Neural cell (in vitro differentiated cells): ENCODE results near the gene MPDZ. TPM values are rescaled to one million over a fixed set of nuclear protein-coding genes. Genes with fewer than 3 reads are reported as not detected.

ENCODE experiments used
- H2AFZ ChIP-seq: fragments of 200-600, 300-800 bp; sonication (generic), shearing (Covaris generic); 2 replicates; pipeline ENCODE4 v1.6.0; 2014; ENCODE audit warnings: low read depth, mild to moderate bottlenecking, antibody characterized with exemption, low read length, moderate library complexity
- H3F3A ChIP-seq: fragments of 200-600 bp; shearing (Covaris generic); 2 replicates; pipeline ENCODE4 v1.6.1; 2016; ENCODE audit warnings: mild to moderate bottlenecking, moderate library complexity, mixed read lengths, antibody characterized with exemption, low read length; ENCODE audit not compliant: insufficient read depth, poor library complexity, severe bottlenecking
- H3K27ac ChIP-seq: fragments of 200-600, 300-800 bp; sonication (generic), shearing (Covaris generic); 2 replicates; pipeline ENCODE4 v1.5.1; 2014; ENCODE audit warnings: mild to moderate bottlenecking, low read length, moderate library complexity
- H3K27me3 ChIP-seq: fragments of 300-800, 200-600 bp; sonication (generic), shearing (Covaris generic); 2 replicates; pipeline ENCODE4 v1.6.0; 2014; ENCODE audit warnings: mild to moderate bottlenecking, low read depth, low read length, moderate library complexity; ENCODE audit not compliant: insufficient read depth
- H3K36me3 ChIP-seq: fragments of 300-800, 200-600 bp; sonication (generic), shearing (Covaris generic); 2 replicates; pipeline ENCODE4 v1.5.1; 2014; ENCODE audit warnings: mild to moderate bottlenecking, antibody characterized with exemption, low read length, moderate library complexity; ENCODE audit not compliant: insufficient read depth
- H3K4me2 ChIP-seq: fragments of 300-800, 200-600 bp; sonication (generic), shearing (Covaris generic); 2 replicates; pipeline ENCODE4 v1.6.0; 2014; ENCODE audit warnings: mild to moderate bottlenecking, low read length
- H3K4me3 ChIP-seq: fragments of 300-800, 200-600 bp; sonication (generic), shearing (Covaris generic); 2 replicates; pipeline ENCODE4 v1.5.1; 2014; ENCODE audit warnings: mild to moderate bottlenecking, low read length, moderate library complexity
- H3K79me2 ChIP-seq: fragments of 200-600 bp; shearing (Covaris generic); replicated peaks from 2 replicates; pipeline ENCODE4 v1.6.0; 2014; ENCODE audit warnings: mild to moderate bottlenecking, low read length, moderate library complexity; ENCODE audit not compliant: insufficient read depth
- H3K9ac ChIP-seq: fragments of 300-800, 200-600 bp; sonication (generic), shearing (Covaris generic); 2 replicates; pipeline ENCODE4 v1.6.1; 2016; ENCODE audit warnings: mild to moderate bottlenecking, low read length, mixed read lengths
- H3K9me2 ChIP-seq: fragments of 200-600 bp; shearing (Covaris generic); 2 replicates; pipeline ENCODE4 v1.6.1; 2016; ENCODE audit warnings: mild to moderate bottlenecking, low read length, mixed read lengths; ENCODE audit not compliant: insufficient read depth
- H3K9me3 ChIP-seq: fragments of 200-600, 300-800 bp; sonication (generic), shearing (Covaris generic); 2 replicates; pipeline ENCODE4 v1.6.1; 2016; ENCODE audit warnings: mild to moderate bottlenecking, mixed run types, low read length, moderate library complexity, mixed read lengths
- H4K20me1 ChIP-seq: fragments of 200-600 bp; shearing (Covaris generic); 2 replicates; pipeline ENCODE4 v1.6.1; 2016; ENCODE audit warnings: mild to moderate bottlenecking, mixed run types; ENCODE audit not compliant: insufficient read depth
- CTCF ChIP-seq: fragments of 450-650 bp; IDR thresholded peaks from 2 replicates; pipeline ENCODE4 v1.5.1; 2014; ENCODE audit warnings: antibody characterized with exemption, mild to moderate bottlenecking, moderate library complexity; ENCODE audit not compliant: poor library complexity, severe bottlenecking
- EP300 ChIP-seq: fragments of 450-650 bp; conservative IDR thresholded peaks from 2 replicates; pipeline ENCODE4 v1.6.1; 2014; ENCODE audit warnings: antibody characterized with exemption, mild to moderate bottlenecking, moderate library complexity; ENCODE audit not compliant: poor library complexity, severe bottlenecking
- EZH2 ChIP-seq: fragments of 200-600, 300-800 bp; shearing (Covaris generic), sonication (generic); IDR thresholded peaks from 2 replicates; pipeline ENCODE4 v1.6.1; 2014; ENCODE audit warnings: antibody characterized with exemption, low read length, borderline replicate concordance, mild to moderate bottlenecking; ENCODE audit not compliant: insufficient read depth, poor library complexity, severe bottlenecking
- MXI1 ChIP-seq: fragments of 450-650 bp; conservative IDR thresholded peaks from 2 replicates; pipeline ENCODE4 v1.6.1; 2014; ENCODE audit warnings: antibody characterized with exemption, mild to moderate bottlenecking; ENCODE audit not compliant: poor library complexity, severe bottlenecking
- POLR2AphosphoS5 ChIP-seq: IDR thresholded peaks from 2 replicates; pipeline ENCODE4 v1.6.1; 2012
- RAD21 ChIP-seq: fragments of 450-650 bp; conservative IDR thresholded peaks from 2 replicates; pipeline ENCODE4 v1.6.1; 2014; ENCODE audit warnings: antibody characterized with exemption, mild to moderate bottlenecking, moderate library complexity
- REST ChIP-seq: IDR thresholded peaks from 2 replicates; pipeline ENCODE4 v1.6.1; 2012; ENCODE audit warnings: borderline replicate concordance
- SMC3 ChIP-seq: fragments of 450-650 bp; conservative IDR thresholded peaks from 2 replicates; pipeline ENCODE4 v1.6.1; 2014; ENCODE audit warnings: antibody characterized with exemption, mild to moderate bottlenecking, moderate library complexity; ENCODE audit not compliant: poor library complexity
- TAF1 ChIP-seq: IDR thresholded peaks from 2 replicates; pipeline ENCODE4 v1.6.1; 2012; ENCODE audit warnings: low read depth
- polyA plus RNA-seq: library from polyadenylated mRNA; depleted of rRNA; stranded (reverse); fragments of >200 nt; gene quantifications from 2 replicates; pipeline ENCODE4 v1.2.3, GENCODE V29; 2014

Gene MPDZ
- polyA plus RNA-seq, 1 donor from 2014 or later, result 13.1 TPM

DNA sequence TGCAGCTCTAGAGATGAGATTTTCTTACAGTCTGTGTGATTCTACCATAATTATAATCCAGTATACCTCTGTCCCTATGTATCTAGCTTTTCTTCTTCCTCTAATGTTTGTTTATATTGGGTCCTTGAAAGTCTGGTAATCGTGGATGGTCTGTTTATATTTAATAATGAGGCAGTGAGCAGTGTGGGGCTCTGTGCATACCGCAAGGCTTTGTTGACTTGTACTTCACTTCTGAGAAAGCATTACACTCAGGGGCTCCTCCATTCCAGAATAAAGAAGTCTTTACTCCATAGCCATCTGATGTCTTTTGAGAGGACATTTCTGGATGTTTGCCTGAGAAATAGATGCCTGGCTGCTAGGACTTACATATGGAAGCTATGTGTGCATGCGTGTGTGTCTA is 4.5 kb upstream of the MPDZ start:
- Histone ChIP-seq H3K9me2 (no peaks in the 10 kb centered on the region), H3K9ac (no peak overlapping the region), H2AFZ (no peak overlapping the region), H3K4me2 (no peak overlapping the region), H3K27ac (no peak overlapping the region), H3K27me3 (no peaks in the 10 kb centered on the region), H3K4me3 (no peak overlapping the region), H3K9me3 (no peaks in the 10 kb centered on the region), H3F3A (no peaks in the 10 kb centered on the region), H4K20me1 (no peaks in the 10 kb centered on the region), H3K36me3 (no peaks in the 10 kb centered on the region), H3K79me2 (no peaks in the 10 kb centered on the region)
- TF ChIP-seq SMC3 (no peak), POLR2AphosphoS5 (no peak), TAF1 (no peak), CTCF (no peak)

DNA sequence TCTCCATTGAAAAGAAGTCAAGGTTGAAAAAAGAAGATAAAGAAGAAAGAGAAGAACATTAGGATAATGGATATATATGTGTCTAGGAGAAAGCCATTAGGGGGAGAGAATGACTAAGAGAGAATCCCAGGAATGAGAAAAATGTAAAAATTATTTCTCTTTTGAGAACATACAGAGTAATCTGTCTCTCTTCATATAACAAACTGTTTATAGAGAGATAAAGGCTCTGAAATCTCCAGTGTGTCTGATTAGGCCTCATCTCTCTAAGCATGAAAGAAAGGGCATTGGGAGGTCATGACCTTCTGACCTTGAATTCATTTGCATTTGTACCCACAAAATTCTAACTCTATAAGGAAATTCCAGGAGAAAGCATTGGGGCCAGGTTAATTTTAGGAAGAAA is 3.5 kb upstream of the MPDZ start:
- Histone ChIP-seq H3K9me2 (no peaks in the 10 kb centered on the region), H3K36me3 (no peaks in the 10 kb centered on the region), H3K27ac (no peak overlapping the region), H3K9me3 (no peaks in the 10 kb centered on the region), H3K27me3 (no peaks in the 10 kb centered on the region), H3K9ac (no peak overlapping the region), H3K4me2 (no peak overlapping the region), H4K20me1 (no peaks in the 10 kb centered on the region), H2AFZ (no peak overlapping the region), H3K4me3 (no peak overlapping the region), H3F3A (no peaks in the 10 kb centered on the region), H3K79me2 (no peaks in the 10 kb centered on the region)
- TF ChIP-seq CTCF, result no peak
- TF ChIP-seq SMC3, result no peak
- TF ChIP-seq EP300, result no peak
- TF ChIP-seq POLR2AphosphoS5, result no peak
- TF ChIP-seq REST, result no peak
- TF ChIP-seq TAF1, result no peak
- no peak for TF ChIP-seq MXI1
- TF ChIP-seq EZH2, result no peak
- TF ChIP-seq RAD21, result no peak
